Pancreas (tissue), 10 donors: ENCODE results near the gene VSIG4. TPM values are rescaled to one million over a fixed set of nuclear protein-coding genes. Genes with fewer than 3 reads are reported as not detected.

ENCODE experiments used
- ATAC-seq, 4 donors: fragments of 200-7000 bp; cut with Tn5 transposase; one replicate each; pipeline versions ENCODE4 v1.8.0 to v1.9.1; 2020; ENCODE audit warnings: mild to moderate bottlenecking in 4 of 4, moderate library complexity in 4 of 4
- DNase-seq, 6 donors: peaks; one replicate each; pipeline ENCODE4 v3.0.0-alpha.2; 2020
- FAIRE-seq: peaks from 2 replicates; lab custom pipeline; 2012; peaks lifted over from hg19 to GRCh38; lab: Jason Lieb, UNC
- H3K27ac ChIP-seq, 4 donors: fragments of 200-600 bp; sonication (generic); 1 replicate in 3 of 4; 2 replicates in 1 of 4; pipeline versions ENCODE4 v1.5.0 to v1.8.0; 2020
- H3K27me3 ChIP-seq, 4 donors: fragments of 200-600 bp; one replicate each; pipeline ENCODE4 v1.8.0; 2021
- H3K36me3 ChIP-seq, 3 donors: fragments of 200-600 bp; sonication (generic) in 1 of 3; one replicate each; pipeline versions ENCODE4 v1.5.0 to v1.8.0; 2020 to 2021
- H3K4me1 ChIP-seq, 3 donors: fragments of 200-600 bp; one replicate each; pipeline ENCODE4 v1.8.0; 2021
- H3K4me3 ChIP-seq, 4 donors: fragments of 200-600 bp; sonication (generic) in 2 of 4; one replicate each; pipeline versions ENCODE4 v1.5.0 to v1.8.0; 2020 to 2021
- H3K9me3 ChIP-seq, 4 donors: fragments of 200-600 bp; one replicate each; pipeline ENCODE4 v1.8.0; 2021
- WGBS, 2 donors: extraction: QIAGEN DNeasy Blood & Tissue Kit; methylation state at CpG; one replicate each; pipeline ENCODE4 v1.1.7; 2013; 5-methylcytosine and 5-hydroxymethylcytosine counted together
- intact Hi-C, 3 donors: fragments of 100-400 bp; cut with DNase I; formaldehyde crosslinking; loops; one replicate each; pipeline versions ENCODE4 v1.11.1 to v1.14.2; 2022
- polyA plus RNA-seq, 2 donors: library from polyadenylated mRNA; stranded (reverse); fragments of 200-250 nt; gene quantifications; one replicate each; pipeline ENCODE4 v1.2.3, GENCODE V29; 2013
- total RNA-seq, 6 donors: library from RNA; stranded (reverse); fragmentation: NEBNext Ultra II Directional in 4 of 6; extraction: Animal tissue kit (Norgen Biotek cat#: 25700) in 4 of 6; gene quantifications; one replicate each; pipeline versions ENCODE4 v1.2.1 to v1.2.4, GENCODE V29; 2021 to 2023
- TF ChIP-seq, protein P1 (sequence below), 4 donors: fragments of 200-600 bp; sonication (generic) in 3 of 4; IDR thresholded peaks; one replicate each; pipeline versions ENCODE4 v1.5.0 to v1.8.0; 2021; ENCODE audit warnings: antibody characterized with exemption in 4 of 4
- donor health status: healthy with polysubstance abuse.
- donor health status: DM: no; HTN: no; CAD: no; lungs with moderate emphysema.
- donor health status: DM: no; HTN: no; CAD: no.
- donor health status: control.
- donor health status: control.
- donor health status: Bipolar disorder and iron deficiency.
- donor health status: DM: yes; HTN: yes; CAD: no.
- donor health status: DM: no; HTN: no; CAD: no.
- donor health status: DM: no; HTN: no; CAD: no.
- donor health status: DM: yes; HTN: yes; CAD: no.

VSIG4 gene
- total and polyA plus RNA-seq, 8 donors = 1.4 to 42.6 (median 5.0) TPM

DNA sequence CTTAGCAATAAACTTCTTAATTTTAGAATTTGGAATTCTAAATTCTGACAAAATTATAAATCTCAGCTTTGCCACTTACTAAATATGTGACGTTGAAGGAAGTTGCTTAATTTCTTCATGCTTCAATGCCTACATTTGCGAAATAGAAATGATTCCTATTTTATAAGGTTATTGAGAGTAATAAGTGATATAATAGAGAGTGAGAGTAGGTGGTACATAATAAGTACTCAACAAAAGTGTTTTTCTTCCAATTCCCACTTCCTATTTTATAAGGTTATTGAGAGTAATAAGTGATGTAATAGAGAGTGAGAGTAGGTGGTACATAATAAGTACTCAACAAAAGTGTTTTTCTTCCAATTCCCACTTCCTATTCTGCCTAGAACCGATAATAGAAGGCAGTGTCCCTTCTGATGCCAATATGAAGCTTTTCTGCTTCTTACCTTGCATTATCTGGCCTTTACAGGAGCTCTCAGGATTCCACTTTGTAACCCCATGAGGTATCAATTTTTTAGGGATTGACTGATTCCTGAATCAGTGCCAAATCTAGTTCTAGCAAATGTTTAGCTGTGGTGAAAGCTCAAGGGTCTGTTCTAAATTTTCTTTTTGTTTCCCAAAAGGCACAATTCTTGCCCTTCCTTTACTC is 31.4 kb downstream of the VSIG4 start:
- no peaks in the 10 kb centered on the region for H3K4me1 ChIP-seq
- no peaks in the 10 kb centered on the region for H3K9me3 ChIP-seq
- H3K36me3 ChIP-seq = no peaks in the 10 kb centered on the region
- no peak overlapping the region for H3K27ac ChIP-seq
- TF ChIP-seq, protein P1, sequence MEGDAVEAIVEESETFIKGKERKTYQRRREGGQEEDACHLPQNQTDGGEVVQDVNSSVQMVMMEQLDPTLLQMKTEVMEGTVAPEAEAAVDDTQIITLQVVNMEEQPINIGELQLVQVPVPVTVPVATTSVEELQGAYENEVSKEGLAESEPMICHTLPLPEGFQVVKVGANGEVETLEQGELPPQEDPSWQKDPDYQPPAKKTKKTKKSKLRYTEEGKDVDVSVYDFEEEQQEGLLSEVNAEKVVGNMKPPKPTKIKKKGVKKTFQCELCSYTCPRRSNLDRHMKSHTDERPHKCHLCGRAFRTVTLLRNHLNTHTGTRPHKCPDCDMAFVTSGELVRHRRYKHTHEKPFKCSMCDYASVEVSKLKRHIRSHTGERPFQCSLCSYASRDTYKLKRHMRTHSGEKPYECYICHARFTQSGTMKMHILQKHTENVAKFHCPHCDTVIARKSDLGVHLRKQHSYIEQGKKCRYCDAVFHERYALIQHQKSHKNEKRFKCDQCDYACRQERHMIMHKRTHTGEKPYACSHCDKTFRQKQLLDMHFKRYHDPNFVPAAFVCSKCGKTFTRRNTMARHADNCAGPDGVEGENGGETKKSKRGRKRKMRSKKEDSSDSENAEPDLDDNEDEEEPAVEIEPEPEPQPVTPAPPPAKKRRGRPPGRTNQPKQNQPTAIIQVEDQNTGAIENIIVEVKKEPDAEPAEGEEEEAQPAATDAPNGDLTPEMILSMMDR (IDR thresholded peaks at IDR 0.05) = no peak
- H3K27me3 ChIP-seq = peaks cover 0 to 8% (median 0%) of the 10 kb centered on the region in 4 donors
- ATAC-seq = no peak
- FAIRE-seq = peak; percentile 78
- intact Hi-C loops = no loop called here
- H3K4me3 ChIP-seq = no peak overlapping the region
- no peak for DNase-seq
- WGBS, 2 donors = 47 to 56% methylated on average over 3 of the region's 3 CpGs

DNA sequence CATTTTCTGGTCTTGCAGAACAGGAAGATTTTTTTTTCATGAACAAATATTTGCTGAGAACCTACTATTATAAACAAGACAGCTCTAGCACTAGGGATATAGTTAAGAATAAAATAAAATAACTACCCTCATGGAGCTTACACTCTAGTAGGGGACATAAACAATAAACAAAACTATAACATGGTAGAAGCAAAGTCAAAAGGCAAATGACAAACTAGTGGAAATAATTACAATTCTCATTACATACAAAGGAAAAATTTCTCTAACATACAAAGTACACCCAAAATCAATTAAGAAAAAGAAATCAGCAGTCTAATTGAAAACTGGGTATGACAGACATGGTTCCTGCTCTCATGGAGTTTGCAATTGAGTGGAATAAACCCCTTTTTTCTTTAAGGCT is 32.0 kb downstream of the VSIG4 start:
- no peak for DNase-seq
- H3K4me1 ChIP-seq = no peaks in the 10 kb centered on the region
- no peaks in the 10 kb centered on the region for H3K9me3 ChIP-seq
- intact Hi-C loops = no loop called here
- H3K27ac ChIP-seq = no peak overlapping the region
- no peak overlapping the region for H3K4me3 ChIP-seq
- no peak for FAIRE-seq
- no peaks in the 10 kb centered on the region for H3K36me3 ChIP-seq
- H3K27me3 ChIP-seq = peaks cover 0 to 8% (median 0%) of the 10 kb centered on the region in 4 donors
- TF ChIP-seq, protein P1 (IDR thresholded peaks at IDR 0.05) = no peak
- ATAC-seq = no peak

DNA sequence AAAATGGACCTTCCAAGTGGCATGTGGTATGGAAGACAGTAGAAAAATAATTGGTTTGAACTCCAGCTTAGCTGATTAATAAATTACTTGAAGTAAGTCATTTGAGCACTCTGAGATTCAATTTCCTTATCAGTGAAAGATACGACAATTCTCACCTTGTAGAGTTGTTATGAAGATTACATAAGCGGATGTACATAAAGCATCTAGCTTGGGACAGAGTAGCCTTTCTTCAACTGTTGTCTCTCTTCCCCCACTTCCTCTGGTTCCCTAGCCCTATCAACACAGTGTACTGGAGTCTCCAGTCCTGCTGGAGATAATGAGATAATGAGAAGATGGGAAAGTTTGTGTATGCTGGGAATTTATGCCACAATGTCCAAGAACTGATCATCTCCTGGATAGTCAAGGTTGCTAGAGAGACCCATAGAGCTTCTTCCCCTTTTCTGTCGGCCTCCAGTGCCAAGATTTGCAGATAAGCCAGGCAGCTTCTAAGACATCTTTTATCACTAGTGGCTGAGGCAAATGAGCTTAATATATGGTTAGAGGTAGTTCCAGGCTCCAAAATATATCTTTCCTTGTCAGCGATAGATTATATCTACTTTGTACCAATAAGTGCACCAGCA is 33.9 kb downstream of the VSIG4 start:
- TF ChIP-seq, protein P1 (IDR thresholded peaks at IDR 0.05) = no peak
- ATAC-seq (peak in 1 of 4 donors; percentile 21), DNase-seq (no peak), FAIRE-seq (no peak)
- Histone ChIP-seq H3K9me3 (no peaks in the 10 kb centered on the region), H3K27ac (no peak overlapping the region), H3K4me3 (no peak overlapping the region), H3K36me3 (no peaks in the 10 kb centered on the region), H3K27me3 (peaks cover 0 to 8% (median 0%) of the 10 kb centered on the region in 4 donors), H3K4me1 (no peaks in the 10 kb centered on the region)
- WGBS, 2 donors = 57 to 58% methylated on average over 4 of the region's 4 CpGs
- intact Hi-C loops = no loop called here

DNA sequence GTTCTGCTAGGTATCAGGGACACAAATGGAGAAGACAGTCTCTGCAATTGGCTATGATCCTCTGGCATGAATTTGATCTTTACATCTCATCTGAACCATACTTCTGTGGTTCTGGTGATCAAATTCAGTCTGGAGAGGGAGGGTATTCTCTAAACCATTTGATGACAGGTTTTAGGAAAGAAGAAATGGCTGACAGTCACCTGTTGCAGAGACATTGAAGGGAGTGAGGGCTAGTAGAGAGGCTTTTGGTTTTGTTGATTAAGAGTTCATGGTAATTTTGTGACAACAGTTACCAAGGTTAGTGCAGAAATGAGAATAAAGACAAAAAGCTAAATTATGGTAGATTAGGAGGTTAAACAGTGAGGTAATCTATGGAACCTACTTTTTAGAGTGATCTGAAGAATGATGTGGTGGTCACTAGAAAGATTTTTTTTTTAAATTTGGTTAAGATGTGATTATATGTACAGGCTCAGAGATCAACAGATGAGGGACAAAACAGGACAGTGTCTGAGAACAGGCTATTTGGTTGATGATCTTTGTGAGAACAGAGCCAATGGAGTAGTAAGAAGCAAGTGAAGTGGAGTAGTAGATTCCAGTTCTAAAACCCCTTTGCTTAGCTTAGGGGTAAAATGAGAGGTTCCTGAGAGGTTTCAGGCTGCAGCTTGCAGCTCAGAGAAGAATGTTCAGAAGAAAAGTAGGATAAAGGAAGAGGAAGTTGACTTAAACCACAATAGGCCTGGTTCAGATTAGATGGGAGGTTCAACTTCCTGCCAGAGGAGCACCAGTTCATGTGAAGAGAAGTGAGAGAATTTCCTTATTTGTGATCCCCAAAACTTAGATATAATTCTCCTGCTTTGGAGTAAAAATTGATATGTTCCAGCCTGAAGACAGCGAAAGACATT is 34.7 kb downstream of the VSIG4 start:
- Histone ChIP-seq H3K36me3 (no peaks in the 10 kb centered on the region), H3K27ac (no peak overlapping the region), H3K27me3 (peaks cover 0 to 8% (median 0%) of the 10 kb centered on the region in 4 donors), H3K4me3 (no peak overlapping the region), H3K9me3 (no peaks in the 10 kb centered on the region), H3K4me1 (no peaks in the 10 kb centered on the region)
- TF ChIP-seq, protein P1 (IDR thresholded peaks at IDR 0.05) = no peak
- no peak for DNase-seq
- FAIRE-seq = peak; percentile 20
- intact Hi-C loops = no loop called here
- peak in 1 of 4 donors; percentile 57 for ATAC-seq
- WGBS, 2 donors = 69 to 78% methylated on average over 1 of the region's 1 CpG
